Natural killer cell (primary cell): Measurements from ENCODE around the gene SLC25A47. TPM values are rescaled to one million over a fixed set of nuclear protein-coding genes. Genes with fewer than 3 reads are reported as not detected.
"Not testable (repeated sequence)": the region's sequence is repeated elsewhere in the genome, so short reads cannot be mapped to it uniquely, and the experiment has no call there.

ENCODE experiments used
- ATAC-seq, 3 donors: fragments of 150-1000 bp in 2 of 3; fragments of 200-7000 bp in 1 of 3; cut with Tn5 transposase; 1 replicate in 1 of 3; 2 replicates in 2 of 3; pipeline ENCODE4 v1.10.0; 2021; ENCODE audit warnings: mild to moderate bottlenecking in 2 of 3, moderate library complexity in 2 of 3
- DNase-seq, 2 donors: peaks; one replicate each; pipeline versions ENCODE4 v3.0.0 to v3.0.0-alpha.2; 2013 to 2021; ENCODE audit warnings: mixed read lengths in 1 of 2
- H3K27ac ChIP-seq: one replicate; pipeline ENCODE4 v1.5.1; 2013; ENCODE audit warnings: mild to moderate bottlenecking, low read length
- H3K27me3 ChIP-seq: one replicate; pipeline ENCODE4 v1.6.1; 2013; ENCODE audit warnings: low read length; ENCODE audit not compliant: control insufficient read depth, insufficient read depth
- H3K36me3 ChIP-seq: one replicate; pipeline ENCODE4 v1.6.1; 2013; ENCODE audit warnings: low read length; ENCODE audit not compliant: control insufficient read depth, insufficient read depth
- H3K4me1 ChIP-seq: one replicate; pipeline ENCODE4 v1.6.1; 2013; ENCODE audit warnings: low read length; ENCODE audit not compliant: control insufficient read depth, insufficient read depth
- H3K4me3 ChIP-seq: one replicate; pipeline ENCODE4 v1.5.1; 2013; ENCODE audit warnings: low read length
- H3K9me3 ChIP-seq: one replicate; pipeline ENCODE4 v1.6.1; 2013; ENCODE audit warnings: low read length; ENCODE audit not compliant: control insufficient read depth, insufficient read depth
- H3K27ac Mint-ChIP-seq, 2 donors: one replicate each; pipeline ENCODE4 v1.8.0; 2022; ENCODE audit warnings: mild to moderate bottlenecking in 2 of 2, mixed read lengths in 2 of 2, moderate library complexity in 1 of 2
- H3K27me3 Mint-ChIP-seq, 2 donors: one replicate each; pipeline ENCODE4 v1.8.0; 2022; ENCODE audit warnings: low read depth in 2 of 2, mixed read lengths in 2 of 2
- H3K36me3 Mint-ChIP-seq: one replicate; pipeline ENCODE4 v1.8.0; 2022; ENCODE audit warnings: mixed read lengths
- H3K4me1 Mint-ChIP-seq, 2 donors: one replicate each; pipeline ENCODE4 v1.8.0; 2022; ENCODE audit warnings: mixed read lengths in 2 of 2
- H3K4me3 Mint-ChIP-seq: one replicate; pipeline ENCODE4 v1.8.0; 2022; ENCODE audit warnings: mild to moderate bottlenecking, moderate library complexity, mixed read lengths
- H3K9me3 Mint-ChIP-seq, 2 donors: one replicate each; pipeline ENCODE4 v1.8.0; 2022; ENCODE audit warnings: mixed read lengths in 2 of 2
- WGBS: methylation state at CpG from one replicate; pipeline ENCODE4 v1.1.7; 2013; ENCODE audit warnings: missing lambda C conversion rate; ENCODE audit not compliant: insufficient coverage; 5-methylcytosine and 5-hydroxymethylcytosine counted together
- intact Hi-C: fragments of 100-400 bp; cut with micrococcal nuclease; formaldehyde crosslinking; loops from one replicate; pipeline ENCODE4 v1.14.2; 2022
- total RNA-seq, 4 donors: library from RNA; stranded (reverse); fragments of 120-200 nt in 1 of 4; gene quantifications; one replicate each; pipeline versions ENCODE4 v1.2.3 to v1.2.4, GENCODE V29; 2013 to 2022
- TF ChIP-seq, protein P1 (sequence below): fragments of 200-600 bp; IDR thresholded peaks from one replicate; pipeline ENCODE4 v1.8.0; 2022; ENCODE audit warnings: antibody characterized with exemption

The SLC25A47 gene
- total RNA-seq, 3 donors from 2014 or later (not counting 1 experiment from before 2014, with no cell fraction given): 0.20 TPM; not detected in 2

DNA sequence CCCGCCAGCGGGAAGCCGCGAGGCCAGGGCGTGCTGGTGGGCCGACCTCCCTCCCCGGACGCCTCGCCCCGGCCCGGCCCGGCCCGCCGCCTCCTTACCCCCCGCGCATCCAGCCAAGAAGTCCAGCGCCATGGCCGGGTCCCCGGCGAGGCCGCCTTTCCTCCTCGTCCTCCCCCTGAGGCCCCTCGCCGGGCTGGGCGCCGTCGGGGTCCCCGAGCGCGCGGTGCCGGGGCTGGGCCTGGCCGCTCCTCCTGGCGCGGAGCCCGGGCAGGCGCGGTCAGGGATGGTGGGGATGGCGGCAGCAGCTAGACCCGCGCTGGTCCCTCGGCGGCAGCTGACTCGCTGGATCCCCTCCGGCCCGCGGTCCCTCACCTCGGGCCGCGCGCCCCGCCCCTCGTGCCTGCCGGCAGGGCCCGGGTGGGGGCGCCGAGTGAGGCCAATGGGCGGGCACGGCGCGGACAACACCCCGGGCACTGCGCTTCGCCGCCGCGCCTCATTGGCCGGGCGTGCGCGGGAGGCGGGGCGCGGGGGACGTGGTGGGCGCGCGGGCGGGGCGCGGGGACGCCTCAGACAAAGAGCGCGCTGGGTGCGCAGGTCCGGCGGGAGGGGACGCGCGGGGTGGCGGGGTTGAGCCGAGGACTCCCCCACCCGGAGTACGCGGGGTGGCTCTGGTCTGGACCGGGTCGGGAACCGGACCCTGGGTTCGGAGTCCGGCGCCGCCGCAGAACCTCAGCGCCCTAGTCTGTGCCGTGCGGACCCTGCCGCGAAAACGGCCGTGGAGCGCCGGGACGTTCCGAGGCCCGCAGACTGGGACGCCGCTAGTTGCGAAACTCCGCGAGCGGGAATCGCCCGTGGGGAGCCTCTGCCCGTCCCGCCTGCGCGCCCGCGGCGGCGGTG, 16.8 kb upstream of the SLC25A47 start, which contains the start of gene SLC25A29:
TSS of gene SLC25A29 (minus strand) at position 344 of the 897 bp plus-strand sequence. CDS start at position 132, 212 bp downstream.
- TF ChIP-seq, protein P1, sequence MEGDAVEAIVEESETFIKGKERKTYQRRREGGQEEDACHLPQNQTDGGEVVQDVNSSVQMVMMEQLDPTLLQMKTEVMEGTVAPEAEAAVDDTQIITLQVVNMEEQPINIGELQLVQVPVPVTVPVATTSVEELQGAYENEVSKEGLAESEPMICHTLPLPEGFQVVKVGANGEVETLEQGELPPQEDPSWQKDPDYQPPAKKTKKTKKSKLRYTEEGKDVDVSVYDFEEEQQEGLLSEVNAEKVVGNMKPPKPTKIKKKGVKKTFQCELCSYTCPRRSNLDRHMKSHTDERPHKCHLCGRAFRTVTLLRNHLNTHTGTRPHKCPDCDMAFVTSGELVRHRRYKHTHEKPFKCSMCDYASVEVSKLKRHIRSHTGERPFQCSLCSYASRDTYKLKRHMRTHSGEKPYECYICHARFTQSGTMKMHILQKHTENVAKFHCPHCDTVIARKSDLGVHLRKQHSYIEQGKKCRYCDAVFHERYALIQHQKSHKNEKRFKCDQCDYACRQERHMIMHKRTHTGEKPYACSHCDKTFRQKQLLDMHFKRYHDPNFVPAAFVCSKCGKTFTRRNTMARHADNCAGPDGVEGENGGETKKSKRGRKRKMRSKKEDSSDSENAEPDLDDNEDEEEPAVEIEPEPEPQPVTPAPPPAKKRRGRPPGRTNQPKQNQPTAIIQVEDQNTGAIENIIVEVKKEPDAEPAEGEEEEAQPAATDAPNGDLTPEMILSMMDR: no peak
- Mint-ChIP-seq H3K36me3 (no peaks in the 10 kb centered on the region), H3K4me3 (peak within 1 kb of the TSS; percentile 93), H3K27me3 (peaks cover 0 to 3% of the 10 kb centered on the region in 2 donors), H3K4me1 (peaks cover 18 to 20% of the 10 kb centered on the region in 2 donors), H3K9me3 (no peaks in the 10 kb centered on the region), H3K27ac (peak within 1 kb of the TSS; percentile 64 to 82)
- H3K4me1 ChIP-seq: peaks cover 30% of the 10 kb centered on the region
- no peaks in the 10 kb centered on the region for H3K27me3 ChIP-seq
- no peaks in the 10 kb centered on the region for H3K36me3 ChIP-seq
- intact Hi-C loops: loop anchor here (2.0 to 5.0 kb wide), 2 partner anchors 22 to 71 kb away; partner anchors contain the start of gene WDR25
- H3K27ac ChIP-seq: peak within 1 kb of the TSS; percentile 64
- no peaks in the 10 kb centered on the region for H3K9me3 ChIP-seq
- WGBS: under 1% methylated on average over 131 of the region's 131 CpGs
- peak within 1 kb of the TSS; percentile 69 for H3K4me3 ChIP-seq
- ATAC-seq (peak; percentile 93 to 96 (median 95)), DNase-seq (peak; percentile 80 to 81)

DNA sequence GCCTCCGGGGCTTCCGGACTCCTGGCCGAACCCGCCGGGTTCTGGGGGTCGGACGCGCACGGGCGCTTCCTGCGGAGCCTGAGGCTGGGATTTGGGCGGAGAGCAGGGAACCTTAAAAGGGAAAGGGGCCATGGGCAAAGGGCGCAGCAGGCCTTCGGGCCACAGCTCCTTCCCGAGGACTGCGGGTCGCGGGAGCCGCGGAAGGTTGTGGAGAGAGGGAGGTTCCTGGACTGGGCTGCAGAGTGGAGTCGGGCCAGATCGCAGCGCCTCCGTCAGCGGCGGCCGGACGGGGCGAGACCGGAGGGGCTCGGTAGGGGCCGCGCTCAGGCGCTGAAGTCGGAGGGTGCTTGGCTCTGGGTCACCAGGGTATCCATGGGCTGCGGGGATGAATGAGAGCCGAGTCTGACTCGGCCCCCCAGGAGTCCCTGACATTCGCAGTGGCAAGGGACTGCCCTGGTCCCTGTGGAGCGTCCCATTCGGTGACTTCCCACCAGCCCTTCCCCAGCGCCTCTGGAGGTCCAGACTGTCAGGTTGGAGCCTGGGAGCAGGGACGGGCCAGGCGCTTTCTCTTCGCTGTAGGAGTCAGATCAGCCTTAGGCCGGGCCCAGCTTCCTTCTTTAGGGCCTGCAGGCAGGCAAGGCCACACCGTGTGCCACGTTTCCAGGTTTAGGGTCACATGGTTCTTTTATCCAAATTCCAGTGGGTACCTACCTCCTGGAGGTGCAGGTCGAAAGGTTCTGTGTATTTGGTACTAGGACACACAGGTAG, 16.0 kb upstream of the SLC25A47 start:
- intact Hi-C loops: loop anchor here (2.0 to 5.0 kb wide), 2 partner anchors 22 to 70 kb away; partner anchors contain the start of gene WDR25
- no peaks in the 10 kb centered on the region for H3K9me3 Mint-ChIP-seq
- H3K27me3 Mint-ChIP-seq: peaks cover 0 to 5% of the 10 kb centered on the region in 2 donors
- no peaks in the 10 kb centered on the region for H3K9me3 ChIP-seq
- no peaks in the 10 kb centered on the region for H3K27me3 ChIP-seq
- DNase-seq (no peak), ATAC-seq (no peak)
- TF ChIP-seq, protein P1: no peak
- H3K27ac ChIP-seq: no peak overlapping the region
- H3K4me3 Mint-ChIP-seq: peak overlapping the region; percentile 80
- WGBS: 17% methylated on average over 49 of the region's 49 CpGs
- H3K4me1 ChIP-seq: peaks cover 37% of the 10 kb centered on the region
- peak overlapping the region in 1 of 2 donors; percentile 38 for H3K27ac Mint-ChIP-seq
- peaks cover 26 to 29% of the 10 kb centered on the region in 2 donors for H3K4me1 Mint-ChIP-seq
- no peaks in the 10 kb centered on the region for H3K36me3 Mint-ChIP-seq
- peak overlapping the region; percentile 69 for H3K4me3 ChIP-seq
- no peaks in the 10 kb centered on the region for H3K36me3 ChIP-seq

DNA sequence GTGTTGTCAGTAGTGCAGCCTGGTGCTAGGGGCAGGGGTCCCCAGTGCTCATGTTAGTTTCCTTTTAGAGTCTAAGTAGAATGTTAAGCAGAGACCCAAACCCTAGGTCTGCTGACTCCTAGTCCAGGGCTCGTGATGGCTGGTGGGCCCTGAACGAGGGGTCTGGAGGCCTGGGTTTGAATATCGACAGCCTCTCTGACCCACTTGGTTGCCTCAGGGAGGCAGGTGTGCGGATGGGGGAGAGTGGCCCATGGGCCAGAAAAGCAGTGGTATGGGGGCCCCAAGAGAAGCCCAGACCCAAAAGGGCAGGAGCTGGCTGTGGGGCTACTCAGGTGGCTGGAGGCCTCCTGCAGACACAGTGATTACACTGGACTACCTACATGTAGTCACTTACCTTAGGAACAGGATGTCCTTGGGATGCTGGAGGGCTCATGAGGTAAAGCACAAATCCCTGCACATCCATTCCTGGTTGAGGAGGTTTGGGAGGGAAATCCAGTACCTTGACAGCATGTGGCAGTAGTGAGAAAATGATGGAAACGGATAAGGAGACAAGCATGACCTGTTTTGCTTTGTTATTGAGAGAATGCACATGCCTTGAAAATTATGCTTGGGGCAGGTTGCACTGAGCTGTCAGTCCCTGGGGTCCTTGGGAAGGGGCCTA, 15.2 kb upstream of the SLC25A47 start:
- no peaks in the 10 kb centered on the region for H3K36me3 Mint-ChIP-seq
- Histone ChIP-seq H3K9me3 (no peaks in the 10 kb centered on the region), H3K4me3 (no peak overlapping the region), H3K4me1 (peaks cover 44% of the 10 kb centered on the region), H3K27ac (no peak overlapping the region), H3K27me3 (no peaks in the 10 kb centered on the region), H3K36me3 (no peaks in the 10 kb centered on the region)
- peak overlapping the region; percentile 80 for H3K4me3 Mint-ChIP-seq
- peak overlapping the region in 1 of 2 donors; percentile 38 for H3K27ac Mint-ChIP-seq
- H3K4me1 Mint-ChIP-seq: peaks cover 30 to 36% of the 10 kb centered on the region in 2 donors
- intact Hi-C loops: loop anchor here (2.0 to 5.0 kb wide), 2 partner anchors 23 to 69 kb away; partner anchors contain the start of gene WDR25
- no peak for ATAC-seq
- TF ChIP-seq, protein P1: no peak
- peaks cover 0 to 5% of the 10 kb centered on the region in 2 donors for H3K27me3 Mint-ChIP-seq
- WGBS: 94% methylated on average over 5 of the region's 5 CpGs
- H3K9me3 Mint-ChIP-seq: no peaks in the 10 kb centered on the region
- DNase-seq: no peak

DNA sequence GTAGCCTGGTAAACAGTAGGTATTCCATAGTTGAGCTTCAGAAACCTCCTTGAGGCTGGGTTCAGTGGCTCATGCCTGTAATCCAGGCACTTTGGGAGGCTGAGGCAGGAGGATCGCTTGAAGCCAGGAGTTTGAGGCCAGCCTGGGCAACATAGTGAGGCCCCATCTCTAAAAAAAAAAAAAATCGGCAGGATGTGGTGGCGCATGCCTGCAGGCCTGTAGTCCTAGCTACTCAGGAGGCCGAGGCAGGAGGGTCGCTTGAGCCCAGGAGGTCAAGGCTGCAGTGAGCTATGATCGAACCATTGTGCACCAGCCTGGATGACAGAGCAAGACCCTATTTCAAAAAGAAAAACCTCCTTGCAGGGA, 14.7 kb upstream of the SLC25A47 start:
- H3K4me1 ChIP-seq: peaks cover 48% of the 10 kb centered on the region
- not testable (repeated sequence) for H3K4me3 Mint-ChIP-seq, H3K36me3 Mint-ChIP-seq, H3K27me3 ChIP-seq, DNase-seq, H3K27me3 Mint-ChIP-seq, ATAC-seq, H3K9me3 ChIP-seq, H3K27ac ChIP-seq, H3K27ac Mint-ChIP-seq, H3K36me3 ChIP-seq, H3K9me3 Mint-ChIP-seq, H3K4me3 ChIP-seq
- H3K4me1 Mint-ChIP-seq: peaks cover 30 to 36% of the 10 kb centered on the region in 2 donors
- intact Hi-C loops: loop anchor here (5.0 kb wide), 1 partner anchor 69 kb away; the partner anchor contains the start of gene WDR25
- WGBS: 77% methylated on average over 6 of the region's 6 CpGs
